Karpas-422 (cell line): Measurements from ENCODE around the gene RNF103. TPM values are rescaled to one million over a fixed set of nuclear protein-coding genes. Genes with fewer than 3 reads are reported as not detected.

Source experiments
- DNase-seq: peaks from one replicate; pipeline ENCODE4 v3.0.0-alpha.2; 2015
- H2AFZ ChIP-seq: fragments of 200-600 bp; sonication (generic); 2 replicates; pipeline ENCODE4 v1.6.1; 2014; ENCODE audit warnings: antibody characterized with exemption, low read length, mixed read lengths
- H3K27ac ChIP-seq: fragments of 200-600 bp; sonication (generic); 2 replicates; pipeline ENCODE4 v1.5.1; 2014; ENCODE audit warnings: mild to moderate bottlenecking, low read length, moderate library complexity
- H3K27me3 ChIP-seq: fragments of 200-600 bp; sonication (generic); 2 replicates; pipeline ENCODE4 v1.6.1; 2014; ENCODE audit warnings: low read length, mixed read lengths
- H3K36me3 ChIP-seq: fragments of 200-600 bp; sonication (generic); 2 replicates; pipeline ENCODE4 v1.6.1; 2014; ENCODE audit warnings: low read length, mixed read lengths; ENCODE audit not compliant: insufficient read depth
- H3K4me1 ChIP-seq: fragments of 200-600 bp; sonication (generic); 2 replicates; pipeline ENCODE4 v1.6.1; 2014; ENCODE audit warnings: mild to moderate bottlenecking, low read length, mixed read lengths
- H3K4me2 ChIP-seq: fragments of 200-600 bp; sonication (generic); 2 replicates; pipeline ENCODE4 v1.6.1; 2014; ENCODE audit warnings: low read length, low read depth, mild to moderate bottlenecking; ENCODE audit not compliant: poor library complexity, severe bottlenecking
- H3K4me3 ChIP-seq: fragments of 200-600 bp; sonication (generic); 2 replicates; pipeline ENCODE4 v1.5.1; 2014; ENCODE audit warnings: mild to moderate bottlenecking, antibody characterized with exemption, low read length, mixed read lengths
- H3K79me2 ChIP-seq: fragments of 200-600 bp; sonication (generic); 2 replicates; pipeline ENCODE4 v1.6.1; 2014; ENCODE audit warnings: mild to moderate bottlenecking, low read length, mixed read lengths
- H3K9ac ChIP-seq: fragments of 200-600 bp; sonication (generic); 2 replicates; pipeline ENCODE4 v1.6.0; 2014; ENCODE audit warnings: low read length
- H3K9me2 ChIP-seq: fragments of 200-600 bp; sonication (generic), shearing (Covaris generic); replicated peaks from 2 replicates; pipeline ENCODE4 v1.6.0; 2014; ENCODE audit warnings: mild to moderate bottlenecking, low read length, moderate library complexity; ENCODE audit not compliant: insufficient read depth
- H3K9me3 ChIP-seq: fragments of 300-700, 200-600 bp; sonication (generic); 2 replicates; pipeline ENCODE4 v1.6.1; 2014; ENCODE audit warnings: low read length, mixed read lengths
- H4K20me1 ChIP-seq: fragments of 200-600 bp; sonication (generic); 2 replicates; pipeline ENCODE4 v1.6.1; 2014; ENCODE audit warnings: mild to moderate bottlenecking, antibody characterized with exemption, low read length, low read depth; ENCODE audit not compliant: insufficient read depth
- total RNA-seq: library from RNA; depleted of rRNA; stranded (reverse); fragments of >200 nt; shearing (Covaris generic); gene quantifications from 2 replicates; pipeline ENCODE4 v1.2.3, GENCODE V29; 2014; ENCODE audit warnings: low replicate concordance

RNF103 gene
- total RNA-seq, 1 experiment from 2014 or later = 37.8 TPM

DNA sequence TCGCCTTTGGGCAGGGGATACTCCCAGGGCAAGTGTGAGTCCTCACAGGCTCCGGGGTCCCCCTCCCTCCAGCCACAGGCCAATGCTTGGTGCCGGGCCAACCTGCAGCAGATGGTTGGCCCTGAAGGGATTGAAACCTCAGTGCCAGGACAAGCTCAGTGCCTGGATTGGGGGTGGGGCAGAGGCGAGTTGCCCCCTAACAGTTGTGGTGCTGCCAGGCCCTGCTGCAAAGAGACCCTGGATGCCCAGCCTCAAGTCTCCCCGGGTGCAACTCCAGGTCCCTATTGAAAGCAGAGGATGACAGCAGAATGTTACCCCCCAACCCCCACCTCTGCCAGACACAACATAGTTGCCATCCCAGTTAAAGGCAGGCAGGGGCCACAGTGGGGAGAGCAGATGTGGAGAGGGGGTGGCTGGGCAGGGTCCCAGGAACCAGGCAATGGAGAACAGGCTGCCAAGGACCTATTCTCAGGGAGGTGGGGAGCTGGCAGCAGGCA is 9.5 kb upstream of the RNF103 start:
- no peak overlapping the region for H3K9ac ChIP-seq
- no peak overlapping the region for H3K27ac ChIP-seq
- no peak overlapping the region for H3K4me3 ChIP-seq
- no peak for DNase-seq
- H3K9me2 ChIP-seq = no peaks in the 10 kb centered on the region
- H3K79me2 ChIP-seq = no peaks in the 10 kb centered on the region
- H2AFZ ChIP-seq = no peak overlapping the region
- no peaks in the 10 kb centered on the region for H3K27me3 ChIP-seq
- no peaks in the 10 kb centered on the region for H3K9me3 ChIP-seq
- no peaks in the 10 kb centered on the region for H4K20me1 ChIP-seq
- no peaks in the 10 kb centered on the region for H3K4me1 ChIP-seq
- no peaks in the 10 kb centered on the region for H3K36me3 ChIP-seq
- no peak overlapping the region for H3K4me2 ChIP-seq

DNA sequence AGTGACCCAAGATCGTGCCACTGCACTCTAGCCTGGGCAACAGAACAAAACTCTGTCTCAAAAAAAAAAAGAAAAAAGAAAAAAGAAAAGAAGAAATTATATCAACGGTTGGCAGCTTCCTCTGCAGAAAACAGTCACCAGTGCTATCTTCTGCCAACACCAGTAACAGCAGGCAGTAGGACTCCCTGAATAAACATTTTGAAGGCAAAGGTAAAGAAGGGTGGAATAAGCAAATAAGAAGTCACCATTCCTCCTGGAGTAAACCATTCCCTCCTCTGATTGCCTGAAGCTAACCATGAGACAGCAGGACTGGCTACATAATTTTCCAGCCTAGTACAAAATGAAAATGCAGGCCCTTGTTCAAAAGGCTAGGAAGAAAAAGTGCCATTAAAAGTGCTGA is 9.0 kb upstream of the RNF103 start:
- no peaks in the 10 kb centered on the region for H4K20me1 ChIP-seq
- no peak overlapping the region for H3K27ac ChIP-seq
- no peaks in the 10 kb centered on the region for H3K36me3 ChIP-seq
- no peak overlapping the region for H2AFZ ChIP-seq
- H3K4me3 ChIP-seq = no peak overlapping the region
- H3K9ac ChIP-seq = no peak overlapping the region
- no peak overlapping the region for H3K4me2 ChIP-seq
- no peaks in the 10 kb centered on the region for H3K4me1 ChIP-seq
- H3K9me2 ChIP-seq = no peaks in the 10 kb centered on the region
- no peaks in the 10 kb centered on the region for H3K9me3 ChIP-seq
- H3K79me2 ChIP-seq = no peaks in the 10 kb centered on the region
- DNase-seq = no peak
- H3K27me3 ChIP-seq = no peaks in the 10 kb centered on the region

DNA sequence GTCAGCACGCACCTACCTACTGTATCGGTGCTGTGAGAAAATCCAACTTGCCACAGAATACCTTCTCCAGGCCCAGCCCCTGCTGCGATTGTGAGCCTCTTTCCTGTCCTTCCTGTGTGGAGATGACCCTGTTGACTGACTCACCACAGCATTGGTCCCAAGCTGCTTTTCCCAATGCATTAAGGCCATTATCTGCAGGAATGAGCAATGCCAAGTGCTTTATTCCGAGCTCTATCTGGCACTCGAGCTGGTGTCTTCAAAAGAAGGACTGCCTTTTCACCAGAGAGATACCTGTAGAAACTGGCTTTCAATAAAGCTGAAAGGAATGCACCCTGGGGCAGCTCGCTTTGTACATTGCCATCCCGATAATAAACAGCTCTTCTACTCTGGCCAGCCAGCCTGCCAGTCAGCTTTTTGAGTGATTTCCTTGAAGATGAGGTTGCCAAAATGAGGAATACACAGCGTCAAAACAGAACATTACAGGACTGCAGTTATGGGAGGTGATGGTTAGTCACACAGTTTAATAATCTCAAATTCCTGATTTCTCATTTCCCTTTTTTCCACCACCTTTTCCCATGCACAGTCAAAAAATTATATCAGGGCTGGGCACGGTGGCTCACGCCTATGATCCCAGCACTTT is 8.3 kb upstream of the RNF103 start:
- Histone ChIP-seq H3K4me2 (no peak overlapping the region), H3K27ac (no peak overlapping the region), H3K9ac (no peak overlapping the region), H3K9me2 (no peaks in the 10 kb centered on the region), H2AFZ (no peak overlapping the region), H3K36me3 (no peaks in the 10 kb centered on the region), H4K20me1 (no peaks in the 10 kb centered on the region), H3K4me3 (no peak overlapping the region), H3K27me3 (no peaks in the 10 kb centered on the region), H3K4me1 (no peaks in the 10 kb centered on the region), H3K9me3 (no peaks in the 10 kb centered on the region), H3K79me2 (no peaks in the 10 kb centered on the region)
- DNase-seq = no peak

DNA sequence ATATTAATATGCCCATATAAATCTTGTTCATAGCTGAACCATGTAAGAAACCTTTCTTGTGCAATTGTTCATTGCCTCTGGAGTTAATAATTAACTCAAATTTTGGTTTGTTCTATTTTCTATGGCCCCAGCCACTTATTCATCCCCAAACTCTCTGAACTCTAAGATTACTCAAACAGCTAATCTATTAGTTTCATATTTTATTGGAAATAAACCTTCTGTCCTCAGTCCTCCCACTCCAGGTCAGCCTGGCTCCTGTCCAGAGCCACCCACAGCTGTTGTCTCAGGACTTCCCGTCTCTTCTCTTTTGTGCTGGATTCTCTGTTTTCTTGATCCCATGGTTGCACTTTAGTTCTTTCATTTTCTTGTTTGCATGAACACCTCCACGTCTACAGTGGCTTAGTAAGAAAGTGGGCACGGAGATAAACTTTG is 4.4 kb upstream of the RNF103 start:
- no peaks in the 10 kb centered on the region for H3K36me3 ChIP-seq
- no peak overlapping the region for H3K4me2 ChIP-seq
- no peak overlapping the region for H2AFZ ChIP-seq
- H3K9ac ChIP-seq = no peak overlapping the region
- no peaks in the 10 kb centered on the region for H4K20me1 ChIP-seq
- H3K27me3 ChIP-seq = no peaks in the 10 kb centered on the region
- H3K4me3 ChIP-seq = no peak overlapping the region
- no peak overlapping the region for H3K27ac ChIP-seq
- no peaks in the 10 kb centered on the region for H3K9me3 ChIP-seq
- H3K9me2 ChIP-seq = no peaks in the 10 kb centered on the region
- peaks cover 5% of the 10 kb centered on the region for H3K4me1 ChIP-seq
- no peak for DNase-seq
- no peaks in the 10 kb centered on the region for H3K79me2 ChIP-seq

DNA sequence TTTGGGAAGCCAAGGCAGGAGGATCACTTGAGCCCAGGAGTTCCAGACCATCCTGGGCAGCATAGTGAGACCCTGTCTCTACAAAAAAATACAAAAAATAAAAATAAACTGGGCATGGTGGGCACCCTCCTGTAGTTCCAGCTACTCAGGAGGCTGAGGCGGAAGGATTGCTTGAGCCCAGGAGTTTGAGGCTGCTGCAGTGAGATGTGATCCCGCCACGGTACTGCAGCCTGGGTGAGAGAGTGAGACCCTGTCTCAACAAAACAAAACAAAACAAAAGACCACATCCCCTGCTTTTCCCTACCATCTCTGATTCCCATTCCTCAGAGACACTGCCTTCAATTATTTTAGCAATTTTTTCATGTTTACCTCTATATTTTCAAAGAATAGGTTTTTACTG is 3.9 kb upstream of the RNF103 start:
- H3K9ac ChIP-seq = no peak overlapping the region
- H3K27me3 ChIP-seq = no peaks in the 10 kb centered on the region
- no peaks in the 10 kb centered on the region for H3K36me3 ChIP-seq
- DNase-seq = no peak
- H4K20me1 ChIP-seq = no peaks in the 10 kb centered on the region
- peaks cover 5% of the 10 kb centered on the region for H3K4me1 ChIP-seq
- H3K79me2 ChIP-seq = peaks cover 5% of the 10 kb centered on the region
- H3K4me3 ChIP-seq = no peak overlapping the region
- H2AFZ ChIP-seq = no peak overlapping the region
- H3K4me2 ChIP-seq = no peak overlapping the region
- H3K9me2 ChIP-seq = no peaks in the 10 kb centered on the region
- no peaks in the 10 kb centered on the region for H3K9me3 ChIP-seq
- H3K27ac ChIP-seq = no peak overlapping the region

DNA sequence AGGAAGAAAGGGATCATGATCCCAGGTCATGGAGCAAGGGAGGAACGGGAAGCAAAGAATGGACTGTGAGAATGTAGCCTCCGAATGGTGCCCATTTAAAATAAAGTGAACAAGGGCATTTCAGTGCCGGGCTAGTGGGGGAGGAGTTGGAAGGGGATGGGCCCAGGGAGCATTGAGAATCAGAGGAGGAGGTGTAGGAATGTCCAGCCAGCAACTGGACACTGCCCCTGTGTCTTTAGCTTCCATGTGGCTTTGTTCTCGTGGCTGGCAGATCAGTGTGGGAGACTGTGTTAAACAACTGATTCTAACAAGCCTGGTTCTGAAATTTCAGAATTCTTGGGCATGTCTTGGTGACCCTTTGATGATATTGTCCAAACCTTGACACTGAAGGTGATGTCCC is 1.4 kb upstream of the RNF103 start:
- no peak overlapping the region for H3K4me2 ChIP-seq
- no peak overlapping the region for H2AFZ ChIP-seq
- H3K27me3 ChIP-seq = no peaks in the 10 kb centered on the region
- no peak overlapping the region for H3K4me3 ChIP-seq
- H3K4me1 ChIP-seq = peaks cover 17% of the 10 kb centered on the region
- peaks cover 29% of the 10 kb centered on the region for H3K79me2 ChIP-seq
- DNase-seq = no peak
- H3K27ac ChIP-seq = no peak overlapping the region
- peaks cover 2% of the 10 kb centered on the region; the same call in 1 of the 2 replicates for H3K36me3 ChIP-seq
- H4K20me1 ChIP-seq = no peaks in the 10 kb centered on the region; the same call in 1 of the 2 replicates
- no peaks in the 10 kb centered on the region for H3K9me3 ChIP-seq
- no peaks in the 10 kb centered on the region for H3K9me2 ChIP-seq
- no peak overlapping the region for H3K9ac ChIP-seq

DNA sequence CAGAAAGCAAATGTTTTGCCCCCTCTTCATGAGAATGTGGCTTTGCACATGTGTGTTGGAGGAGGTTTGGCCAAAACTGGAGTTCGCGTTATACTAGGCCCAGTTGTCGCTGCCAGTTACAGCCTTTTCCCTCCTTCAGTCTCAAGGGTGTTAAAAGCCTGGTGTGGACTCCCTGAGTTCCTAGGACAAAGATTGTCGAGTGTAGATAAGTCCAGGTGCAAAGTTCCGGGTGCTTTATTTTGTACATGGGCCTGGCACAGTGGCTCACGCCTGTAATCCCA is 542 bp upstream of the RNF103 start:
- H3K27ac ChIP-seq = peak overlapping the region; percentile 72
- peak overlapping the region; percentile 67 for H3K4me3 ChIP-seq
- peak; percentile 50 for DNase-seq
- peaks cover 23% of the 10 kb centered on the region for H3K4me1 ChIP-seq
- no peaks in the 10 kb centered on the region; the same call in 1 of the 2 replicates for H4K20me1 ChIP-seq
- H3K4me2 ChIP-seq = peak overlapping the region; percentile 70
- peaks cover 37% of the 10 kb centered on the region for H3K79me2 ChIP-seq
- peaks cover 9% of the 10 kb centered on the region for H3K36me3 ChIP-seq
- peak overlapping the region; percentile 84 for H3K9ac ChIP-seq
- H2AFZ ChIP-seq = peak overlapping the region; percentile 75
- no peaks in the 10 kb centered on the region for H3K27me3 ChIP-seq
- no peaks in the 10 kb centered on the region for H3K9me3 ChIP-seq
- no peaks in the 10 kb centered on the region for H3K9me2 ChIP-seq

DNA sequence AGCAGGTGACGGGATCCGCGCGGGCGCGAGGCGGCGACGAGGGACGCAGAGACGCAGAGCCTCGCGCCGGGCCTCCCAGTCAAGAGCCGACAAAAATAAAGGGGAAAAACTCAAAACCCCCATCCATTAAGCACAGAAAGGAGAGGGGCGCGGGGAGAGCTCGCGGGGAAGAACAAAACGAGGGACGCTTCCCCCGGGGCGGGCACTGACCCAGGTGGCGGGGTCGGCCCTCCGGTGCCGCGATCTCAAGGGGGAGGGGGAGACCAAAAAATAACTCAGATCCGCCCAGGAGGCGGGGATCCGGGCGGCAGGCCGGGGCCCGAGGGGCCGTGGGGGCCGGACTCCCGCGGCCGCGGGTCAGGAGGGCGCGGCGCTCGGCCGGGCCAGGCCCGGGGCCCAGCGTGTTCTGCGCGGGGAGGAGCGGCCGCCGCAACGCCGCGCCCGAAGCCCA is 597 bp downstream of the RNF103 start:
- Histone ChIP-seq H3K9me2 (no peaks in the 10 kb centered on the region), H3K27ac (peak overlapping the region; percentile 72), H3K27me3 (no peaks in the 10 kb centered on the region), H3K4me1 (peaks cover 34% of the 10 kb centered on the region), H3K36me3 (peaks cover 18% of the 10 kb centered on the region), H3K79me2 (peaks cover 48% of the 10 kb centered on the region), H2AFZ (peak overlapping the region; percentile 61), H4K20me1 (no peaks in the 10 kb centered on the region; the same call in 1 of the 2 replicates), H3K4me3 (peak overlapping the region; percentile 77), H3K4me2 (peak overlapping the region; percentile 82), H3K9ac (peak overlapping the region; percentile 84), H3K9me3 (no peaks in the 10 kb centered on the region)
- DNase-seq = peak; percentile 83
